GM19397 (cell line): ENCODE results near the gene PKM.

Source experiments
- ATAC-seq: cut with Tn5 transposase; IDR thresholded peaks from one replicate; pipeline ENCODE4 v1.9.1; 2021; ENCODE audit warnings: mild to moderate bottlenecking, moderate library complexity; ENCODE audit not compliant: unreplicated experiment

Gene PKM

DNA sequence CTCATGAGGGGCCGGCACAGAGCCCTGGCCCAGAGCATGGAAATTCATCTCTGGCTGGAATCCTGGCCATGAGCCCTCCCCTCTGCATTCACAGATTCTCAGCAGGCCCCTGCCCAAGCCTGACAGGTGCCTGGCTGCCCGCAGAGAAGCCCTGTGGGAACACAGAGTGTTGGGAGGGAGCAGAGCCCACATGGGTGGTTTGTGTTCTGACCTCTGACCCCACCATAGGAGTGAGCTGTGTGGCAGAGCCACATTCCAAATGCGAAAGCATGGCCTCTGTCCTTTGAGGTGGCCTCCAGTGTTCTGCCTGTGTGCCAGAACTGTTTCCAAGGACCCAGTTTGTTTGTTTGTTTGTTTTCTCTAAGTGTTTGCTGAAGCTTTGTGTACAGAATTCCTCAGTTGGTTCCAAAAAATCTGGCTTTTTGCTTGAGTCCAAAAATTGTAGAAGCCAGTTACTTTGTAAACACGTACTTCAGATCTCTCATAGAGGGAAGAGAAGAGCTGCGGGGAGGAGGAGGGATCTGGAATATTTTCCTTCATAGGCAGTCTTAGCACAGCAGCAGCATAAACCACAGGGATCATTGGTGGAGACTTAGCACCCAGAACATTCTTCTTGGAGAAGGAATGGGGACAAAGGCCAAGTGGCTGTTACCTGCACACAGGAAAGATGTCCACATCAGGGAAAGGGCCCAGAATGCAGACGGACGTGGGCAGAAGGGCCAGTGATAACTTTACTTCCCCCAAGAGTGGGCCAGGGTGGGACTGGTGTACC lies 69.4 kb downstream of the PKM start:
- no peak for ATAC-seq

DNA sequence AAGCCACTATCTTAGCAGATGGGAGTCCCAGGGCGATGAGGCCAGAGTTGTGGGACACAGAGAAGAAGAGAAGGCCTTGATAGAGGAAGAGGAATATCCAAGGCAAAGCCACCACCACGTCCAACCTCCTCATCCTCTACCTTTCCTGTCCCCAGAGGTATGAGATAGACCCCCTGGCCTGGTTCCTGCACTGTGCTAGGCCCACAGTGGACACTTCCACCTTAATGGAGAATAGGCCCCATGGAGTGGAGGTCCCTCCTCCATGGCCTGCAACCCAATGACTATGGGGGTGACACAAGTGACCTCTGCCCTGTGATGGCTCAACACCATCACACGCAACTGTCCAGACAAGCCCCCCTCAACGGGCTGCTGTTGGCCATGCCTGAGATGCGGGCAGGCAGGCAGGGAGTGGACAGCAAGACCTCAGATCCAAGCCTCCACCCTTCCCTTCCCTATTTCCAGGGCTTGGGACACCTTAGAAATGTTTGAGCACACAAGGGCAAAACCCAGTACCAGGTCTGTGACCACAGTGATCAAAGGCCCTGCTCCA lies 70.2 kb downstream of the PKM start:
- no peak for ATAC-seq

DNA sequence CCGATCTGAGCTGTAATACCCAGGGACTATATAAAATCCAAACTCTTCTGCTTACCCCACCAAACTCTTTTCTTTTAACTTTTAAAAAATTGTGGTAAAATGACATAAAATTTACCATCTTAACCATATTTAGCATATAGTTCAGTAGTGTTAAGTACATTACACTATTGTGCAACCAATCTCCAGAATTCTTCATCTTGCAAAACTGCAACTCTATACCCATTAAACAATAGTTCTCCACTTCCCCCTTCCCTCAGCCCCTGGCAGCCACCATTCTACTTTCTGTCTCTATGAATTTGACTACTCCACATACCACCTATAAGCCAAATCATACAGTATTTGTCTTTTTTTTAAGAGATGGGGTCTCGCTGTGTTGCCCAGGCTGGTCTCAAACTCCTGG lies 74.1 kb downstream of the PKM start:
- ATAC-seq, result no peak

DNA sequence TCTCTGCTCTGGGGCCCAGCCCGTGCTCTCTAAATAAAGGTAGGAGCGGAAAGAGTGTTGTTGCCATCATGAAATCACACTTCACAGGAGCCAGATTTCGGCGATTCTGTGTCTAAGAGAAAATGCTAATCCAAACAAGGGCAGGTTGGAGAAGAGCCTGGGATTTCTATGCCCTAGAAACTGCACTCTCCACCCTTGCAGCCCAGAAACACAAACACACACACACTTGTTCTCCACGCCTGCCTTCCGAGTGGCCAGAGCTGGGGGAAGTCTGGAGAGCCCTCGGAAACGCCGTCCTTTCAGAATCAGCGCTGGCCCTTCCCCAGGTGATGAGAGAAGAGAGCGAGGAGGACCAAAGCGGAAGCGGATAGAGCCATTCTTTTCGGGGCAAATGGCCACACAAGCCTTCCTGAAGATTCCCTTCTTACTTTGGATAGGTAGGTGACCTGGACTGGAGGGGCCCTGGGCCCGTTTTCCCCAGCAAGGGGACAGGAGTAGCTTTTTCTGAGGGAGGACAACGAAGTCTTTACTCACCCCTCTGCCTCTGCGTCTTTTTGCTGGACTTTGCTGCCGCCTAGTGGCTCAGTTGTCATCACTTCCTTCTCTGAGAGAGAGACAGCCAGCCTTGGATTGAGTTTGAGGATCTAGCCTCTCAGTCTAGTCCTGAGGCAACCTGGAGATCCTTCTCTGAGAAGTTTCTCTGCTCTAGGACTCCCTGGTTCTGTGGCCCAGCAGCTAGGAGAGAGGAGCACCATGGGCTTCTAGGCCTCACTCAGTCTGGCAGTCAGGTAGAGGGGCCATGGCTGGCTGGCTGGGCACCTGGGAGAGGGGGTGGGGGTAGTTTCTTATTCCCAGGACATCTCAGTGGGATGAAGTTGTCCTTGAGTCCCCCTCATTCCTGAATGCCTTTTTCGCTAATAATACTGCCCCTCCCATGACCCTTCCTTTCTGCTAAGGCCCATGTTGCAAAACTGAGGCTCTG lies 75.1 kb downstream of the PKM start:
- ATAC-seq, result peak; percentile 64

DNA sequence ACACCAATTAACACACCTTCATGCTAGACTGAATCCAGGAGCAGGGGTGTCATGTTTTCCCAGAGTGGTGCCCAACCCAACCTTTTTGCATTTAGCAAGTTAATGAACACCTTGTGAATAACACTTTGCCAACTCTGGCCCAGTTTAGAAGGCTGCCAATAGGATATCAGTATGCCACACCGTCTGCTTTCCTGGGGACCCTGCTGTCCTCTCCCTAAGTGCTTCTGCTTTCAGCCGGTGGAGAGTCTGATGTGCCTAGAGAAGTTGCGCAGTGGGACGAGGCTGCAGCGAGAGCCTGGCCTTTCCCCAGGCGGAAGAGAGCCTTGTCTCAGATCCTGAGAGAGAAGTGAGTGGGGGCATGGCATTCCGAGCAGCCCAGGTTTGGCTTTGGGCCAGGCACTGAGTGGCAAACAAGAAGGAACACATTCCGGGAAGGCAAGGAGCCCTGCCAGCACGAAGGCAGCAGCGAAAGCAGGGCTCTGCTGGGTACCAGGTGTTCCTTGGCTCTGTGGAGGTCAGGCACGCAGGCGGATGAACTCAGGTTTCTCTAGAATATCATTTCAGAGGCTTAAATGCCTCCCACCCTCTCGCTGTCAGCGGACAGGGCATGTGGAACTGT lies 75.9 kb downstream of the PKM start:
- no peak for ATAC-seq

DNA sequence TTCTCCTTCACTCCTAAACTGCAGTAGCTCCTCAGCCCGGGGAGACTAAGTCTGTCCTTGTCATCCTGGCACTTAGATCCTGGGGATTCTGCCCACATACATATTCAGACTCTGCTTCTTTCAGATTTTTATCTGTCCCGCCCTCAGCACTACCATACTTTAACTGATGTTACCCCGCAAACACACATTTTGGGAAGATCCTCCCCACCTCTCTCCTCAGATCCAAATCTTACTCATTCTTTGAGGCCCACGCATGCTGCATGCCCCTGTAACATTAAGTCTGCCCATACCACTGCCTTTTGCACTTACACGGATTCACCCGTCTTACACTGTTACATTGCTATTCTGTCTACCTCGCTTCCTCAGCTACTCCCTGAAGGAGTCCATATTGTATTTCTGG lies 76.7 kb downstream of the PKM start:
- ATAC-seq, result no peak

DNA sequence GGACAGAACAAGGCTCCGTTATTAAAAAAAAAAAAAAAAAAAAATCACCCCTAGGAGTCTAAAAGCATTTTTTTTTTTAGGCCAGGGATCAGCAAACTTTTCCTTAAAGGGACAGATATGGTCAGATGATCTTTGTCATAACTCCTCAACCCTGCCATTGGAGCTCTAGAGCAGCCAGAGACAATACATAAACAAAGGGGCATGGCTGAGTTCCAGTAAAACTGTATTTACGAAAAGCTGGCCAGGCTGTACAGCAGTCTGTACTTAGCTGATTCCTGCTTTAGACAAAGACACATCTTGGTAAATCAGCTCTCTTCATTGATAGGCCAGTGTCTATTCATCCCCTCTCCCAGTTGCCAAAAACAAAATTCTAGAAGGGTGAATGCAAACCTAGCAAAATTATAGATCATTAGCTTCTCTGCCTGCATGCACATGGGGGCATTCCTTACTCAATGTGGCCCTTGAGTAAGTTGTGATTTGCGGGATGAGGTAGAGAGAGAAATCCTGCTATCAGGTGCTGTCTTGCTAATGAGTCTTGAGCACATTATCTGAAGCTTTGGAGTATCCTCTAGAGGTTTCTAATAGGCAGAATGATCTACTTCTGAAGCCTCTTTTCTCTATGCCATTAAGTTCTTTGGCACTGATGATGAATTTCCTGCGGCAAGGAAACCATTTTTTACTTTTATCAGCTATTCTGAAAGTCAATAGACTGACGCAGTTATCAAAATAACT lies 77.6 kb downstream of the PKM start:
- no peak for ATAC-seq
